Fibroblast of mammary gland (primary cell): ENCODE data around the gene UBE2I.
"Not testable (repeated sequence)": the region's sequence is repeated elsewhere in the genome, so short reads cannot be mapped to it uniquely, and the experiment has no call there.

ENCODE experiments used
- DNase-seq: peaks from one replicate; pipeline ENCODE4 v3.0.0-alpha.2; 2010; ENCODE audit warnings: low read depth
- H3K4me3 ChIP-seq: 2 replicates; pipeline ENCODE4 v1.5.1; 2011; ENCODE audit warnings: low read depth, mild to moderate bottlenecking, low read length, moderate library complexity; ENCODE audit not compliant: control insufficient read depth
- CTCF ChIP-seq: conservative IDR thresholded peaks from 2 replicates; pipeline ENCODE4 v1.5.1; 2011; ENCODE audit warnings: low read depth, low read length, inconsistent platforms; ENCODE audit not compliant: control insufficient read depth, insufficient read depth

Gene UBE2I

GRCh38 chr16:1325673-1326371, 16.4 kb downstream of the UBE2I start:
- no peak for DNase-seq
- TF ChIP-seq CTCF, result no peak
- no peak overlapping the region for H3K4me3 ChIP-seq

GRCh38 chr16:1326391-1326790, 17.0 kb downstream of the UBE2I start:
- DNase-seq, result no peak
- no peak overlapping the region for H3K4me3 ChIP-seq
- no peak for TF ChIP-seq CTCF

GRCh38 chr16:1326946-1327618, 17.6 kb downstream of the UBE2I start:
- no peak for DNase-seq
- H3K4me3 ChIP-seq, result no peak overlapping the region
- no peak for TF ChIP-seq CTCF

- TF ChIP-seq CTCF, result no peak
- no peak for DNase-seq
- H3K4me3 ChIP-seq, result no peak overlapping the region
Observed at GRCh38 chr16:1327619-1327947, 18.1 kb downstream of the UBE2I start.

GRCh38 chr16:1328136-1328535, 18.7 kb downstream of the UBE2I start:
- not testable (repeated sequence) for DNase-seq, H3K4me3 ChIP-seq

- not testable (repeated sequence) for H3K4me3 ChIP-seq, DNase-seq
Observed at GRCh38 chr16:1328961-1329360, 19.5 kb downstream of the UBE2I start.

GRCh38 chr16:1330260-1330914, 21.0 kb downstream of the UBE2I start:
- peak; percentile 56 for TF ChIP-seq CTCF
- no peak overlapping the region for H3K4me3 ChIP-seq
- no peak for DNase-seq
